B cell (primary cell): ENCODE measurements around the gene EPM2AIP1.

Experiments
- CTCF ChIP-seq: fragments of 200-600 bp; IDR thresholded peaks from one replicate; pipeline ENCODE4 v1.8.0; 2022; ENCODE audit warnings: antibody characterized with exemption, mild to moderate bottlenecking
- EZH2 ChIP-seq: IDR thresholded peaks from 2 replicates; pipeline ENCODE4 v1.6.1; 2012; ENCODE audit warnings: borderline replicate concordance, low read depth, mild to moderate bottlenecking, moderate library complexity, low read length; ENCODE audit not compliant: insufficient read depth, poor library complexity, severe bottlenecking

- TF ChIP-seq CTCF = no peak
- no peak for TF ChIP-seq EZH2
Measured at GRCh38 chr3:36981006-36981405, 11.9 kb downstream of the EPM2AIP1 start.
